NCI-H774 (cell line): Measurements from ENCODE around the gene S1PR4.
"Not testable (repeated sequence)": the region's sequence is repeated elsewhere in the genome, so short reads cannot be mapped to it uniquely, and the experiment has no call there.

ENCODE experiments used
- DNase-seq: peaks from one replicate; lab custom pipeline; 2025; lab: John Stamatoyannopoulos, UW

S1PR4 gene

GRCh38 chr19:3153286-3154230, 25.0 kb upstream of the S1PR4 start:
- no peak for DNase-seq

- not testable (repeated sequence) for DNase-seq
These were observed 24.1 kb upstream of the S1PR4 start for GRCh38 chr19:3154447-3154846.

GRCh38 chr19:3154957-3155736, 23.4 kb upstream of the S1PR4 start:
- no peak for DNase-seq

GRCh38 chr19:3157096-3157845, 21.3 kb upstream of the S1PR4 start:
- no peak for DNase-seq

- DNase-seq, result no peak
These were observed 19.0 kb upstream of the S1PR4 start for GRCh38 chr19:3159565-3159964.

- no peak for DNase-seq
These were observed 18.4 kb upstream of the S1PR4 start for GRCh38 chr19:3160219-3160618.

GRCh38 chr19:3161453-3161852, 17.1 kb upstream of the S1PR4 start:
- DNase-seq, result no peak

GRCh38 chr19:3162418-3163229, 15.9 kb upstream of the S1PR4 start:
- no peak for DNase-seq

- DNase-seq, result peak; percentile 54
These were observed 15.2 kb upstream of the S1PR4 start for GRCh38 chr19:3163230-3163886.

GRCh38 chr19:3163943-3164342, 14.6 kb upstream of the S1PR4 start:
- no peak for DNase-seq

- DNase-seq, result no peak
These were observed 10.9 kb upstream of the S1PR4 start for GRCh38 chr19:3167533-3168272.

- DNase-seq, result no peak
These were observed 6.5 kb upstream of the S1PR4 start for GRCh38 chr19:3171894-3172672.

- not testable (repeated sequence) for DNase-seq
These were observed 5.9 kb upstream of the S1PR4 start for GRCh38 chr19:3172673-3173000.

GRCh38 chr19:3175781-3176714, 2.5 kb upstream of the S1PR4 start:
- peak; percentile 1 for DNase-seq

- DNase-seq, result no peak
These were observed 1.7 kb upstream of the S1PR4 start for GRCh38 chr19:3176715-3177501.

- DNase-seq, result no peak
These were observed 587 bp downstream of the S1PR4 start for GRCh38 chr19:3178973-3179738.
